Activated CD4-positive, alpha-beta memory T cell treated with anti-CD3 and anti-CD28 coated beads for 36 hours (primary cell): Measurements from ENCODE around the gene PDE4B. TPM values are rescaled to one million over a fixed set of nuclear protein-coding genes. Genes with fewer than 3 reads are reported as not detected.
A peak's percentile ranks its signal among the peaks of the same experiment; 100 is the strongest.

Source experiments
- CTCF ChIA-PET: fragments of 350-600 bp; sonication (Branson Sonifier 250); formaldehyde crosslinking; loops from one replicate; lab custom pipeline; 2021; ENCODE audit warnings: antibody characterized with exemption, inconsistent platforms; lab: Charles Lee
- POLR2A ChIA-PET: fragments of 350-600 bp; sonication (Branson Sonifier 250); formaldehyde crosslinking; loops from one replicate; lab custom pipeline; 2021; ENCODE audit warnings: antibody characterized with exemption; lab: Charles Lee
- DNase-seq: peaks from one replicate; pipeline ENCODE4 v3.0.0-alpha.2; 2020
- H3K27ac Mint-ChIP-seq: one replicate; pipeline ENCODE4 v1.8.0; 2021; ENCODE audit warnings: mixed read lengths
- H3K27me3 Mint-ChIP-seq: one replicate; pipeline ENCODE4 v1.8.0; 2021; ENCODE audit warnings: mixed read lengths
- H3K36me3 Mint-ChIP-seq: one replicate; pipeline ENCODE4 v1.8.0; 2021; ENCODE audit warnings: mixed read lengths
- H3K4me1 Mint-ChIP-seq: one replicate; pipeline ENCODE4 v1.8.0; 2021; ENCODE audit warnings: low read depth, mixed read lengths
- H3K4me3 Mint-ChIP-seq: one replicate; pipeline ENCODE4 v1.8.0; 2021; ENCODE audit warnings: mild to moderate bottlenecking, mixed read lengths
- H3K9me3 Mint-ChIP-seq: one replicate; pipeline ENCODE4 v1.8.0; 2021; ENCODE audit warnings: mixed read lengths
- intact Hi-C: fragments of 100-400 bp; cut with micrococcal nuclease; formaldehyde crosslinking; loops from one replicate; pipeline ENCODE4 v1.15.1; 2023
- total RNA-seq, 2 experiments: library from RNA; stranded (reverse); gene quantifications; one replicate each; pipeline ENCODE4 v1.2.3, GENCODE V29; 2021

PDE4B gene
- total RNA-seq, 2 experiments from 2014 or later = 34.7 to 38.3 TPM

DNA sequence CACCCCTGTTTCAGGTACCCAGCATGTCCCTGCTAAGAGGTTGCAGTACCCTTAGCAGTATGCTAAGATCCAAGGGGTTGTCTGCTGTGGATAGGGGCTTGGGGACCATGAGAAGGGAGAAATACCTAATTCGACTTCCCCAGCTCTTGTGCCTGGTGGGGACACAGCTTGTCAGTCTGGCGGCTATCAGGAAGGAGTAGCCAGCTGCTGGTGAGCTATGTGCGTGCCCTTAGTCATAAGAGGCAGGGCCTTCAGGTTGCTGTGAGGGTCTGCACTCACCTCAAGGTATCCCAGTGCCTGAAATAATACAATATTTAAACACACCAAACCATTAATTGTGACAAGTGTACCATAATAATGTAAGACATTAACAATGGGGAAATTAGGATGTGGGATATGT, 536.2 kb downstream of the PDE4B start:
- Mint-ChIP-seq H3K4me1 (peaks cover 59% of the 10 kb centered on the region), H3K36me3 (peaks cover 17% of the 10 kb centered on the region), H3K4me3 (no peak overlapping the region), H3K27ac (no peak overlapping the region), H3K27me3 (no peaks in the 10 kb centered on the region), H3K9me3 (no peaks in the 10 kb centered on the region)
- ChIA-PET POLR2A (interaction anchor here (1.0 to 1.3 kb wide), 3 partner anchors 15 to 27 kb away, joined by 3 read pairs; no protein-coding TSS in a partner anchor), CTCF (interaction anchor here (0.9 to 6.3 kb wide), 2 partner anchors 45 to 117 kb away, joined by 3 to 42 read pairs; no protein-coding TSS in a partner anchor)
- intact Hi-C loops = no loop called here
- no peak for DNase-seq

GRCh38 chr1:66330722-66331141, 538.0 kb downstream of the PDE4B start:
- H3K9me3 Mint-ChIP-seq = no peaks in the 10 kb centered on the region
- DNase-seq = no peak
- ChIA-PET POLR2A (interaction anchor here (0.7 to 8.9 kb wide), 8 partner anchors 14 to 72 kb away, joined by 3 to 108 read pairs (median 10); no protein-coding TSS in a partner anchor), CTCF (interaction anchor here (0.8 to 6.3 kb wide), 9 partner anchors 14 to 115 kb away, joined by 3 to 42 read pairs (median 15); no protein-coding TSS in a partner anchor)
- peaks cover 43% of the 10 kb centered on the region for H3K4me1 Mint-ChIP-seq
- intact Hi-C loops = loop anchor here (1.0 to 10.0 kb wide), 4 partner anchors 29 to 1004 kb away; no protein-coding TSS in a partner anchor
- no peaks in the 10 kb centered on the region for H3K27me3 Mint-ChIP-seq
- peak overlapping the region; percentile 47 for H3K4me3 Mint-ChIP-seq
- H3K27ac Mint-ChIP-seq = peak overlapping the region; percentile 82
- peaks cover 36% of the 10 kb centered on the region for H3K36me3 Mint-ChIP-seq

DNA sequence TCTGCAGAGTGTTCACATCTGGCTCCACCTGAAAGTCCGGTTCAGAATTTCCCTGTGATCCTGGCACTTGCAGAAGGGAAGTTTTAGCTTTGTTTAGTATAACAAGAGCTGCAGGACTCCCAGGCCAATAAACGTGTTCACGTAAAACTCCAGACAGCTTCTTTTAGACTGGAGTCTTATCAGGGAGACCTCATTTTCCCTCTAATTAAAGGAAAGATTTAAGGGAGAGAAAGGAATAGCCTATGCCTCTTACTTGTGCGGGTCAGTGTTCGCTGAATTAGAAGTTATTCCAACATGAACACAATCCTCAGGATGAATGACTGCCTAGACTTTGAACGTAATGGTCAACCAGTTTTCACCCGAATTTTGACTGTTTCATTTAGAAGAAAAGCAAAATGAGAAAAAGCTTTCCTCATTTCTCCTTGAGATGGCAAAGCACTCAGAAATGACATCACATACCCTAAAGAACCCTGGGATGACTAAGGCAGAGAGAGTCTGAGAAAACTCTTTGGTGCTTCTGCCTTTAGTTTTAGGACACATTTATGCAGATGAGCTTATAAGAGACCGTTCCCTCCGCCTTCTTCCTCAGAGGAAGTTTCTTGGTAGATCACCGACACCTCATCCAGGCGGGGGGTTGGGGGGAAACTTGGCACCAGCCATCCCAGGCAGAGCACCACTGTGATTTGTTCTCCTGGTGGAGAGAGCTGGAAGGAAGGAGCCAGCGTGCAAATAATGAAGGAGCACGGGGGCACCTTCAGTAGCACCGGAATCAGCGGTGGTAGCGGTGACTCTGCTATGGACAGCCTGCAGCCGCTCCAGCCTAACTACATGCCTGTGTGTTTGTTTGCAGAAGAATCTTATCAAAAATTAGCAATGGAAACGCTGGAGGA, 539.2 kb downstream of the PDE4B start:
- Mint-ChIP-seq H3K9me3 (no peaks in the 10 kb centered on the region), H3K4me1 (peaks cover 48% of the 10 kb centered on the region), H3K27ac (peak overlapping the region; percentile 96), H3K27me3 (no peaks in the 10 kb centered on the region), H3K4me3 (peak overlapping the region; percentile 93), H3K36me3 (peaks cover 41% of the 10 kb centered on the region)
- peak; percentile 75 for DNase-seq
- CTCF ChIA-PET = interaction anchor here (0.7 to 6.3 kb wide), 20 partner anchors 13 to 114 kb away, joined by 3 to 42 read pairs (median 6); no protein-coding TSS in a partner anchor
- intact Hi-C loops = loop anchor here (1.0 to 10.0 kb wide), 7 partner anchors 8 to 1003 kb away; no protein-coding TSS in a partner anchor
- POLR2A ChIA-PET = interaction anchor here (0.6 to 8.9 kb wide), 19 partner anchors 12 to 113 kb away, joined by 3 to 108 read pairs (median 4); no protein-coding TSS in a partner anchor

- POLR2A ChIA-PET = interaction anchor here (1.0 to 8.9 kb wide), 17 partner anchors 12 to 112 kb away, joined by 3 to 108 read pairs (median 4); no protein-coding TSS in a partner anchor
- H3K9me3 Mint-ChIP-seq = no peaks in the 10 kb centered on the region
- CTCF ChIA-PET = interaction anchor here (0.8 to 6.3 kb wide), 17 partner anchors 12 to 113 kb away, joined by 3 to 42 read pairs (median 9); no protein-coding TSS in a partner anchor
- no peak for DNase-seq
- H3K36me3 Mint-ChIP-seq = peaks cover 47% of the 10 kb centered on the region
- no peaks in the 10 kb centered on the region for H3K27me3 Mint-ChIP-seq
- intact Hi-C loops = loop anchor here (1.0 to 10.0 kb wide), 7 partner anchors 8 to 1002 kb away; no protein-coding TSS in a partner anchor
- H3K4me3 Mint-ChIP-seq = peak overlapping the region; percentile 93
- peak overlapping the region; percentile 96 for H3K27ac Mint-ChIP-seq
- peaks cover 52% of the 10 kb centered on the region for H3K4me1 Mint-ChIP-seq
Observed at GRCh38 chr1:66332548-66332901, 539.8 kb downstream of the PDE4B start.

- peak; percentile 36 for DNase-seq
- intact Hi-C loops = loop anchor here (10.0 kb wide), 2 partner anchors 939 to 1001 kb away; no protein-coding TSS in a partner anchor
- H3K27me3 Mint-ChIP-seq = no peaks in the 10 kb centered on the region
- POLR2A ChIA-PET = interaction anchor here (1.0 to 8.9 kb wide), 11 partner anchors 11 to 111 kb away, joined by 3 to 108 read pairs (median 9); no protein-coding TSS in a partner anchor
- peak overlapping the region; percentile 93 for H3K4me3 Mint-ChIP-seq
- H3K27ac Mint-ChIP-seq = peak overlapping the region; percentile 96
- H3K9me3 Mint-ChIP-seq = no peaks in the 10 kb centered on the region
- CTCF ChIA-PET = interaction anchor here (1.0 to 6.3 kb wide), 9 partner anchors 10 to 112 kb away, joined by 3 to 42 read pairs (median 14); no protein-coding TSS in a partner anchor
- H3K36me3 Mint-ChIP-seq = peaks cover 55% of the 10 kb centered on the region
- peaks cover 54% of the 10 kb centered on the region for H3K4me1 Mint-ChIP-seq
Observed at GRCh38 chr1:66333466-66334199, 540.9 kb downstream of the PDE4B start.

DNA sequence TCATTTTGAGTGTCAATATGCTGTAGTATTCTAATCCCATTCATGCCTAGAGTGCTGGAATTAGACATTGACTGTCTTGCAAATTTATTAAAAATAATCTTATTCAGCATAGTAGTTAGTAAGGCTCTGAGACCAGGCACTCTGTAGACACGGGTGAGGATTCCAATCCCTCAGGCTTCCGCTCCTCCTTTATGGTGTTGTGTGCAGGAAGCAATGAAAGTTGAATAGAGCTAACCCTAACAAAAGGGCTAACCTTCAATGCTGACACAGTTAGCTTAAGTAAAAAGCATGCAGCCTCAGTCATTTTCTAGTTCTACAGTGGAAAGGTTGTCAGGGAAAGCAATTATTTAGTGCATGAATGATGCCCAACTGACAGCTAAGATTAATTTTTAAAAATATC, 541.6 kb downstream of the PDE4B start:
- H3K9me3 Mint-ChIP-seq = no peaks in the 10 kb centered on the region
- peak overlapping the region; percentile 93 for H3K4me3 Mint-ChIP-seq
- ChIA-PET CTCF (interaction anchor here (1.5 to 6.3 kb wide), 5 partner anchors 9 to 111 kb away, joined by 5 to 42 read pairs (median 18); no protein-coding TSS in a partner anchor), POLR2A (interaction anchor here (1.0 to 8.9 kb wide), 8 partner anchors 10 to 77 kb away, joined by 3 to 108 read pairs (median 20); no protein-coding TSS in a partner anchor)
- peak overlapping the region; percentile 96 for H3K27ac Mint-ChIP-seq
- peaks cover 54% of the 10 kb centered on the region for H3K4me1 Mint-ChIP-seq
- DNase-seq = no peak
- peaks cover 58% of the 10 kb centered on the region for H3K36me3 Mint-ChIP-seq
- no peaks in the 10 kb centered on the region for H3K27me3 Mint-ChIP-seq
- intact Hi-C loops = loop anchor here (10.0 kb wide), 2 partner anchors 940 to 1000 kb away; no protein-coding TSS in a partner anchor

DNA sequence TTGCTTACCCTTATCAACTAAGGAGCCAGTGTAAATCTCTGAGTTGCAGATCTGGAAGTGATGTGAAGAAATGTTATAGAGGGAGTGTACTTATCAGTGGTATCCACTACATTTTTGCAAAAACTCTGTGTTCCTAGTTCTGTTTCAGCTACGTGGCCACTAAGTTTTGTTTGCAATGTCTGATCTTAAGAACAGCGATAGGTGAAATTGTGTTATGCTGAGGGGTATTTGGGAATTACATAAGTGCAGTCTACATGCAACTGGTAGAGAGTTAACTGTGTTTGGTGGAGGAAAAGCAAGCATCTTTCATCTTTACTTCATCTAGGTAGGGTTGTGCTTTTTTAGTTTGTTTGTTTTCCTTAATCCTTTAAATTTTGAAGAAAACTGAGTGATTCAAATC, 542.4 kb downstream of the PDE4B start:
- Mint-ChIP-seq H3K27ac (peak overlapping the region; percentile 96), H3K4me1 (peaks cover 52% of the 10 kb centered on the region), H3K9me3 (no peaks in the 10 kb centered on the region), H3K4me3 (peak overlapping the region; percentile 93), H3K36me3 (peaks cover 64% of the 10 kb centered on the region), H3K27me3 (no peaks in the 10 kb centered on the region)
- CTCF ChIA-PET = interaction anchor here (1.0 to 6.3 kb wide), 7 partner anchors 9 to 111 kb away, joined by 5 to 42 read pairs (median 14); no protein-coding TSS in a partner anchor
- DNase-seq = no peak
- intact Hi-C loops = loop anchor here (5.0 to 10.0 kb wide), 4 partner anchors 592 to 1268 kb away; no protein-coding TSS in a partner anchor
- POLR2A ChIA-PET = interaction anchor here (0.8 to 8.9 kb wide), 10 partner anchors 10 to 83 kb away, joined by 4 to 108 read pairs (median 16); no protein-coding TSS in a partner anchor

DNA sequence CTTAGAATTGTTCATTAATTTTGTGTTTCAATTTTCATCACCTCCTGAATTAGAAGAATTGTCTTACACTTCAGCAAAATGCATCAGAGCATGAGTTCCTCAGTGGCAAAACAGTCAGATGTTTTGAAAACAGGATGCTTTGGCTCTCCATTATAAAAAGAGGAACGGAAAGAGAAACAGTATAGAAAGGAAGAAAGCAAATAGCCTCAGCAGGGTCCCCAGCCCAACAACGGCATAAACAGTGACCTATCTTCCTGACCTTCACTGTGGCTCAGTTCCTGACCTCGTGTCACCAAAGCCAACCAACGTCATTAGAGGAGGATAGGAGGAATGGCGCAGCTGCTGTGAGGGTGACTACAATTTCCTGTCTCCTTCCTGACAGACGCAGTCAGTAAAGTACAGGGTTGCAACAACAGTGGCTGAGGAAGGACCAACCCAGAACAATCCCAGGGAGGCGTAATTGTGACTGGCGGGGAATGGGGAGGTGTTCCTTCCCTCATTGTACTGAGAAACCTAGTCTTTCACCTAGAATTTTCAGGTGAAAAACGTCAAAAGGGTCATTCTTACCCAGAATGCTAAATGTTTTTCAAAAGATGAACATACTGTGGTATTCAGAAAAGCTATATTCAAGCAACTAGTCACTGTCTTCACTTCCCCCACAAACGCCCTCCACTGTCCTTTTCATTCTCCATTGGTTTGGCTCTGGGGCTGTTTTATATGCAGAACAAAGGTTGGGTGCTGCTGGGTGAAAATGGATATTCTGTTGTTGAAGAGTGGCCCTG, 543.4 kb downstream of the PDE4B start:
- H3K27me3 Mint-ChIP-seq = no peaks in the 10 kb centered on the region
- peaks cover 64% of the 10 kb centered on the region for H3K36me3 Mint-ChIP-seq
- ChIA-PET CTCF (interaction anchor here (0.9 to 4.5 kb wide), 9 partner anchors 8 to 110 kb away, joined by 3 to 21 read pairs (median 5); no protein-coding TSS in a partner anchor), POLR2A (interaction anchor here (0.6 to 8.9 kb wide), 12 partner anchors 9 to 100 kb away, joined by 3 to 108 read pairs (median 10); no protein-coding TSS in a partner anchor)
- peak; percentile 88 for DNase-seq
- H3K27ac Mint-ChIP-seq = peak overlapping the region; percentile 96
- H3K4me1 Mint-ChIP-seq = peaks cover 50% of the 10 kb centered on the region
- H3K9me3 Mint-ChIP-seq = no peaks in the 10 kb centered on the region
- intact Hi-C loops = loop anchor here (1.0 to 10.0 kb wide), 11 partner anchors 10 to 1269 kb away; no protein-coding TSS in a partner anchor
- H3K4me3 Mint-ChIP-seq = peak overlapping the region; percentile 93

GRCh38 chr1:66336641-66336990, 543.9 kb downstream of the PDE4B start:
- intact Hi-C loops = loop anchor here (1.0 to 10.0 kb wide), 11 partner anchors 10 to 1269 kb away; no protein-coding TSS in a partner anchor
- POLR2A ChIA-PET = interaction anchor here (1.0 to 8.9 kb wide), 9 partner anchors 8 to 100 kb away, joined by 3 to 108 read pairs (median 19); no protein-coding TSS in a partner anchor
- Mint-ChIP-seq H3K36me3 (peaks cover 67% of the 10 kb centered on the region), H3K9me3 (no peaks in the 10 kb centered on the region), H3K27me3 (no peaks in the 10 kb centered on the region), H3K4me3 (peak overlapping the region; percentile 93), H3K27ac (peak overlapping the region; percentile 96), H3K4me1 (peaks cover 54% of the 10 kb centered on the region)
- CTCF ChIA-PET = interaction anchor here (1.4 to 4.5 kb wide), 5 partner anchors 7 to 110 kb away, joined by 5 to 21 read pairs (median 14); no protein-coding TSS in a partner anchor
- no peak for DNase-seq

- H3K27ac Mint-ChIP-seq = peak overlapping the region; percentile 96
- H3K4me1 Mint-ChIP-seq = peaks cover 53% of the 10 kb centered on the region
- POLR2A ChIA-PET = interaction anchor here (7.5 to 8.9 kb wide), 2 partner anchors 7 to 13 kb away, joined by 70 to 108 read pairs; no protein-coding TSS in a partner anchor
- H3K9me3 Mint-ChIP-seq = no peaks in the 10 kb centered on the region
- no peaks in the 10 kb centered on the region for H3K27me3 Mint-ChIP-seq
- CTCF ChIA-PET = interaction anchor here (1.4 to 4.5 kb wide), 2 partner anchors 14 to 109 kb away, joined by 7 to 21 read pairs; no protein-coding TSS in a partner anchor
- DNase-seq = no peak
- H3K4me3 Mint-ChIP-seq = peak overlapping the region; percentile 93
- peaks cover 66% of the 10 kb centered on the region for H3K36me3 Mint-ChIP-seq
- intact Hi-C loops = loop anchor here (5.0 to 10.0 kb wide), 4 partner anchors 590 to 1270 kb away; no protein-coding TSS in a partner anchor
Observed at GRCh38 chr1:66337249-66337648, 544.6 kb downstream of the PDE4B start.
